ENCODE data around the gene MIEF1.
A peak's percentile ranks its signal among the peaks of the same experiment; 100 is the strongest.

MIEF1 gene

DNA sequence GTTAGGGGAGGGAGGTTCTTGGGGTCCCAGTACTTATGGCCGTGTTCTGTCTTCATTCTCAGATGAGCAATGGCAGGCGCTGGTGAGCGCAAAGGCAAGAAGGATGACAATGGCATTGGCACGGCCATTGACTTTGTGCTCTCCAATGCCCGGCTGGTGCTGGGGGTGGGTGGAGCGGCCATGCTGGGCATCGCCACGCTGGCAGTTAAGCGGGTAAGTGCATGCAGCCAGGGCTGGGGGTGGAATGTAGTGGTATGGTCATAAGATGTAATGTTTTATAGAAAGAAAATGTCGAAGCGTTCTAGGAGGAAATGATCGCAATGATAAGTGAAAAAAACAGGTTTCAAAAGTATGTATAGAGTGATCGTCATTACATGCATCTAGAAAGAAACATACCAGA is 9.1 kb downstream of the MIEF1 start:
- TF ChIP-seq FOXA1 (IDR thresholded peaks at IDR 0.05) (no peak), SP1 (IDR thresholded peaks at IDR 0.05) (no peak), ARNT (IDR thresholded peaks at IDR 0.05) (no peak), BHLHE40 (IDR thresholded peaks at IDR 0.05; ENCODE audit: borderline replicate concordance) (no peak), ELF4 (IDR thresholded peaks at IDR 0.05) (no peak), FOXM1 (IDR thresholded peaks at IDR 0.05; ENCODE audit: borderline replicate concordance) (no peak), HDGF (IDR thresholded peaks at IDR 0.05; ENCODE audit: borderline replicate concordance) (no peak), FOXK2 (IDR thresholded peaks at IDR 0.05) (no peak), SUZ12 (IDR thresholded peaks at IDR 0.05) (no peak), ZNF384 (IDR thresholded peaks at IDR 0.05) (no peak), LEF1 (IDR thresholded peaks at IDR 0.05; ENCODE audit: borderline replicate concordance) (no peak), TARDBP (IDR thresholded peaks at IDR 0.05) (no peak), L3MBTL2 (conservative IDR thresholded peaks at IDR 0.05) (no peak), CTBP1 (IDR thresholded peaks at IDR 0.05; ENCODE audit: borderline replicate concordance) (no peak), NFRKB (IDR thresholded peaks at IDR 0.05) (no peak)
- TF ChIP-seq, protein P1, sequence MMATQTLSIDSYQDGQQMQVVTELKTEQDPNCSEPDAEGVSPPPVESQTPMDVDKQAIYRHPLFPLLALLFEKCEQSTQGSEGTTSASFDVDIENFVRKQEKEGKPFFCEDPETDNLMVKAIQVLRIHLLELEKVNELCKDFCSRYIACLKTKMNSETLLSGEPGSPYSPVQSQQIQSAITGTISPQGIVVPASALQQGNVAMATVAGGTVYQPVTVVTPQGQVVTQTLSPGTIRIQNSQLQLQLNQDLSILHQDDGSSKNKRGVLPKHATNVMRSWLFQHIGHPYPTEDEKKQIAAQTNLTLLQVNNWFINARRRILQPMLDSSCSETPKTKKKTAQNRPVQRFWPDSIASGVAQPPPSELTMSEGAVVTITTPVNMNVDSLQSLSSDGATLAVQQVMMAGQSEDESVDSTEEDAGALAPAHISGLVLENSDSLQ (IDR thresholded peaks at IDR 0.05) = no peak
- ChIA-PET CTCF (no interaction called here), POLR2A (interaction anchor here (1.3 to 3.5 kb wide), 2 partner anchors 9 kb away, joined by 4 to 16 read pairs; partner anchors contain the start of genes ATF4 and MIEF1)
- DNase-seq (ENCODE audit: extremely low spot score) = no peak

DNA sequence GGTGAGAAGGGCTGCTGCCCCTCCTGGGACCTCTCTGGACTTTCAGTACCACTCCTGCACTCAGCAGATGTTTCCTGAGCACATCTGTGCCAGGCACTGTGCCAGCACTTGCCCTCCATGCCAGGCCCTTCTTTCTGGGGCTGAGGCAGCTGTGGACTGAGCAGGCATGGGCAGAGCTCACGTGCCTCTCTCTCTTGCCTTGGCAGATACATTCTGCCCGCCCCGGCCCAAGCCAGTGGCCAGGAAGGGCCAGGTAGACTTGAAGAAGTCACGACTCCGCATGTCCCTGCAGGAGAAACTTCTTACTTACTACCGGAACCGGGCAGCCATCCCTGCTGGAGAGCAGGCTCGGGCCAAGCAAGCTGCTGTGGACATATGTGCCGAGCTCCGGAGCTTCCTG is 9.9 kb downstream of the MIEF1 start:
- TF ChIP-seq SUZ12 (IDR thresholded peaks at IDR 0.05) = no peak
- no peak for TF ChIP-seq SP1 (IDR thresholded peaks at IDR 0.05)
- ChIA-PET POLR2A (interaction anchor here (0.6 to 3.5 kb wide), 3 partner anchors 8 to 12 kb away, joined by 3 to 16 read pairs (median 4); partner anchors contain the start of genes ATF4 and MIEF1), CTCF (interaction anchor here (0.6 to 0.8 kb wide), 2 partner anchors 18 to 201 kb away, joined by 3 to 4 read pairs; no protein-coding TSS in a partner anchor)
- DNase-seq (ENCODE audit: extremely low spot score) = no peak

DNA sequence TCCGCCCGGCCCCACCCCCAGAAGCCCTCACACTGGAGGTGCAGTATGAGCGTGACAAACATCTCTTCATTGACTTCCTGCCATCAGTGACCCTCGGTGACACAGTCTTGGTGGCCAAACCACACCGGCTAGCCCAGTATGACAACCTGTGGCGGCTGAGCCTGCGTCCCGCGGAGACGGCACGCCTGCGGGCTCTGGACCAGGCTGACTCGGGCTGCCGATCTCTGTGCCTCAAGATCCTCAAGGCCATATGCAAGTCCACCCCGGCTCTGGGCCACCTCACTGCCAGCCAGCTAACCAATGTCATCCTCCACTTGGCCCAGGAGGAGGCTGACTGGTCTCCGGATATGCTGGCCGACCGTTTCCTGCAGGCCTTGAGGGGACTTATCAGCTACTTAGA is 11.7 kb downstream of the MIEF1 start:
- no peak for DNase-seq (ENCODE audit: extremely low spot score)
- POLR2A ChIA-PET = interaction anchor here (1.2 to 1.5 kb wide), 3 partner anchors 10 to 12 kb away, joined by 3 to 10 read pairs (median 9); partner anchors contain the start of gene MIEF1
- TF ChIP-seq, protein P1 (IDR thresholded peaks at IDR 0.05) = no peak
- TF ChIP-seq BHLHE40 (IDR thresholded peaks at IDR 0.05; ENCODE audit: borderline replicate concordance) (no peak), NFRKB (IDR thresholded peaks at IDR 0.05) (no peak), SP1 (IDR thresholded peaks at IDR 0.05) (no peak), FOXA1 (IDR thresholded peaks at IDR 0.05) (no peak), HDGF (IDR thresholded peaks at IDR 0.05; ENCODE audit: borderline replicate concordance) (no peak), LEF1 (IDR thresholded peaks at IDR 0.05; ENCODE audit: borderline replicate concordance) (no peak), FOXK2 (IDR thresholded peaks at IDR 0.05) (no peak), ELF4 (IDR thresholded peaks at IDR 0.05) (no peak), TARDBP (IDR thresholded peaks at IDR 0.05) (no peak), FOXM1 (IDR thresholded peaks at IDR 0.05; ENCODE audit: borderline replicate concordance) (no peak), CTBP1 (IDR thresholded peaks at IDR 0.05; ENCODE audit: borderline replicate concordance) (no peak), SUZ12 (IDR thresholded peaks at IDR 0.05) (no peak), ARNT (IDR thresholded peaks at IDR 0.05) (no peak), ZNF384 (IDR thresholded peaks at IDR 0.05) (no peak), L3MBTL2 (conservative IDR thresholded peaks at IDR 0.05) (no peak)
- CTCF ChIA-PET = interaction anchor here (0.7 to 2.0 kb wide), 9 partner anchors 11 to 487 kb away, joined by 3 to 13 read pairs (median 5); partner anchors contain the start of gene MIEF1

DNA sequence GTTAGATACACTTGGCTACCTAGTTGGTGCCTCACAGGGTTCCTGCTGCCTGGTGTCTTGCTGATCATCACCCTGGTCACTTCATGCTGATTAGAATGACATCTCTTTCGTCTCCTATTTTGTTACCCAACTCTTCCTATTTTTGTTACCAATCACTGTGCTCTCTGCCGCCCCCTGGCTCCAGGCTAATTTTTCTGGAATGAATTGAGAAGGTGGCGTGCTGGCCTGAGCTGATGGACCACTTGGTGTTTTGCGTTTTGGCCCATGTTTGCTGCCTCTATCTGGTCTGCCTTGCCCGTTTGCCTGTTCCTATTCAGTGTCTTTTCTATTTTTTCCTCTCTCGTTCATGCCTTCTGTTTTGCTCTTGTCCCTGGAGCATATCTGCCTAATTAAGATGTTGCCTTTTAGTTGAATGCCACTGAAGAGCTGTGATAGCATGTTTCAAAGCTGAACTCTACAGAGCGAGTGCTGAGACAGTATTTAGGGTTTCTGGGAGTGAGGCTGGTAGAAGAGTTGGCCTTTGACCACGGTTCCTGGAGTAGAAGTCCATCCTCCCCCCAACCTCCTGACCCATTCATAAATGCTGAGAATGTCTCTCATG is 12.4 kb downstream of the MIEF1 start:
- DNase-seq (ENCODE audit: extremely low spot score) = peak; percentile 47
- TF ChIP-seq, protein P1 (IDR thresholded peaks at IDR 0.05) = no peak
- TF ChIP-seq BHLHE40 (IDR thresholded peaks at IDR 0.05; ENCODE audit: borderline replicate concordance) (no peak), HDGF (IDR thresholded peaks at IDR 0.05; ENCODE audit: borderline replicate concordance) (no peak), NFRKB (IDR thresholded peaks at IDR 0.05) (no peak), LEF1 (IDR thresholded peaks at IDR 0.05; ENCODE audit: borderline replicate concordance) (no peak), CTBP1 (IDR thresholded peaks at IDR 0.05; ENCODE audit: borderline replicate concordance) (no peak), ELF4 (IDR thresholded peaks at IDR 0.05) (no peak), SP1 (IDR thresholded peaks at IDR 0.05) (no peak), FOXK2 (IDR thresholded peaks at IDR 0.05) (no peak), L3MBTL2 (conservative IDR thresholded peaks at IDR 0.05) (no peak), FOXM1 (IDR thresholded peaks at IDR 0.05; ENCODE audit: borderline replicate concordance) (no peak), TARDBP (IDR thresholded peaks at IDR 0.05) (no peak), SUZ12 (IDR thresholded peaks at IDR 0.05) (no peak), ZNF384 (IDR thresholded peaks at IDR 0.05) (no peak), FOXA1 (IDR thresholded peaks at IDR 0.05) (no peak), ARNT (IDR thresholded peaks at IDR 0.05) (no peak)
- ChIA-PET CTCF (interaction anchor here (0.6 to 2.0 kb wide), 12 partner anchors 10 to 378 kb away, joined by 3 to 13 read pairs (median 4); partner anchors contain the start of gene MIEF1), POLR2A (interaction anchor here (1.2 to 1.5 kb wide), 3 partner anchors 9 to 12 kb away, joined by 3 to 10 read pairs (median 9); partner anchors contain the start of gene MIEF1)

DNA sequence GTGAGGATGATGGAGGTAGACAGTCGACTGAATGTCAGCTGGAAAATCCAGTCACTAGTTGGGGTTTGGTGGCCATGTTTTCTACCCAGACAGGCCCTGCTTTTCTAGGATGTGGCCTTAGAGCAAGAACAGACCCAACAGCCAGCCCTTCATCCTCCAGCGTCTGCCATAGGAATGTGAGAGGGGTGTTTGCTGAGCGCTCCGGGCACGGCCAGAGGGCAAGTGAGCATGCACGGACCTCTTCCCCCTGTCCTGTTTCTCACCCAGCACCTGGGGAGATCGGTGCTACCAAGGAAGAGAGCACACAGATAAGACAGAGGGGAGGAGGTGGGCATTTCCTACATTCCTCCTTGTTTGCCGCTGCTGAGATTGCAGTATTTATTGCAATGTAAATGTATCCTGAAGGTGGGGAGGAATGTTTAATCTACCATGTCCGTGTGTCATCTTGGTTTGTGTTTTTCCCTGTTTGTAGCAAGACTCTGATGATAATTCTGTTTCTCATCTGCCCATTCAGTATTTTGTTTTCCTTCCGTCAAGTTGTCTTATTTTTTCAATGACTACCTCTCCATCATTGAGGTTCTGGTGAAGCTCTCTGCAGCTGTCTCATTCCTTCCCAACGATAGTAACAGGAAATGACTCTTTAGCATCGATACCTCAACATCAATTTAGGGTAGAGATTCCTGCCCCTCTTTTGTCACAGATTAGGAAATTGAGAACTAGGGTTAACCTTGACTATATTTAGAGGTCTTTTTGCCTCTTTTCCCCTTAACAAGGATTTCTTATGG is 13.4 kb downstream of the MIEF1 start:
- CTCF ChIA-PET = interaction anchor here (0.7 to 3.6 kb wide), 10 partner anchors 9 to 116 kb away, joined by 3 to 13 read pairs (median 4); partner anchors contain the start of genes MIEF1 and TAB1

More for the DNA sequence above, 13.4 kb downstream of the MIEF1 start:
- TF ChIP-seq FOXM1 (IDR thresholded peaks at IDR 0.05; ENCODE audit: borderline replicate concordance) (no peak), FOXK2 (IDR thresholded peaks at IDR 0.05) (no peak), CTBP1 (IDR thresholded peaks at IDR 0.05; ENCODE audit: borderline replicate concordance) (no peak), BHLHE40 (IDR thresholded peaks at IDR 0.05; ENCODE audit: borderline replicate concordance) (no peak), FOXA1 (IDR thresholded peaks at IDR 0.05) (no peak), SUZ12 (IDR thresholded peaks at IDR 0.05) (no peak), TARDBP (IDR thresholded peaks at IDR 0.05) (no peak), LEF1 (IDR thresholded peaks at IDR 0.05; ENCODE audit: borderline replicate concordance) (no peak), ELF4 (IDR thresholded peaks at IDR 0.05) (no peak), HDGF (IDR thresholded peaks at IDR 0.05; ENCODE audit: borderline replicate concordance) (no peak), NFRKB (IDR thresholded peaks at IDR 0.05) (no peak), SP1 (IDR thresholded peaks at IDR 0.05) (no peak), L3MBTL2 (conservative IDR thresholded peaks at IDR 0.05) (no peak), ZNF384 (IDR thresholded peaks at IDR 0.05) (no peak)
- TF ChIP-seq, protein P1 (IDR thresholded peaks at IDR 0.05) = no peak
- no peak for DNase-seq (ENCODE audit: extremely low spot score)
- POLR2A ChIA-PET = interaction anchor here (0.7 to 4.7 kb wide), 6 partner anchors 10 to 896 kb away, joined by 3 to 94 read pairs (median 4); partner anchors contain the start of genes MIEF1 and RPL3
